ENCODE data around the gene TMCC2.
"Not testable (repeated sequence)": the region's sequence is repeated elsewhere in the genome, so short reads cannot be mapped to it uniquely, and the experiment has no call there.

Gene TMCC2

GRCh38 chr1:205275916-205276688 is 48.4 kb downstream of the TMCC2 start:
- peaks cover 32 to 39% of the 10 kb centered on the region in 2 donors for H3K4me1 Mint-ChIP-seq (ENCODE audit: low read depth in 2 of 2)

GRCh38 chr1:205276689-205277065 is 48.9 kb downstream of the TMCC2 start:
- Mint-ChIP-seq H3K4me3 (no peak overlapping the region), H3K27me3 (no peaks in the 10 kb centered on the region), H3K27ac (no peak overlapping the region), H3K36me3 (ENCODE audit: insufficient read depth) (peaks cover 7% of the 10 kb centered on the region), H3K9me3 (no peaks in the 10 kb centered on the region), H3K4me1 (ENCODE audit: low read depth in 2 of 2) (peaks cover 32 to 39% of the 10 kb centered on the region in 2 donors)
- ATAC-seq (replicated peaks) (no peak), DNase-seq (no peak)

More at GRCh38 chr1:205275916-205276688, 48.4 kb downstream of the TMCC2 start:
- H3K27me3 Mint-ChIP-seq, result no peaks in the 10 kb centered on the region
- H3K36me3 Mint-ChIP-seq (ENCODE audit: insufficient read depth), result peaks cover 5% of the 10 kb centered on the region
- H3K27ac Mint-ChIP-seq, result no peak overlapping the region
- H3K4me3 Mint-ChIP-seq, result no peak overlapping the region
- DNase-seq (no peak), ATAC-seq (replicated peaks) (no peak)
- no peaks in the 10 kb centered on the region for H3K9me3 Mint-ChIP-seq

- peak overlapping the region in 1 of 2 donors; percentile 52 for H3K27ac Mint-ChIP-seq
- no peak for ATAC-seq (replicated peaks)
- peaks cover 11% of the 10 kb centered on the region for H3K36me3 Mint-ChIP-seq (ENCODE audit: insufficient read depth)
- H3K4me3 Mint-ChIP-seq, result peak overlapping the region in 1 of 2 donors; percentile 19
- H3K4me1 Mint-ChIP-seq (ENCODE audit: low read depth in 2 of 2), result peaks cover 49 to 50% of the 10 kb centered on the region in 2 donors
- DNase-seq, result no peak
- no peaks in the 10 kb centered on the region for H3K9me3 Mint-ChIP-seq
- H3K27me3 Mint-ChIP-seq, result no peaks in the 10 kb centered on the region
These were observed 52.2 kb downstream of the TMCC2 start for GRCh38 chr1:205279986-205280385.

GRCh38 chr1:205280666-205281395 is 53.1 kb downstream of the TMCC2 start:
- H3K27ac Mint-ChIP-seq, result peak overlapping the region in 1 of 2 donors; percentile 52
- not testable (repeated sequence) for ATAC-seq (replicated peaks); H3K4me3 Mint-ChIP-seq; H3K27me3 Mint-ChIP-seq; H3K9me3 Mint-ChIP-seq; DNase-seq
- peaks cover 50 to 52% of the 10 kb centered on the region in 2 donors for H3K4me1 Mint-ChIP-seq (ENCODE audit: low read depth in 2 of 2)
- peaks cover 19% of the 10 kb centered on the region for H3K36me3 Mint-ChIP-seq (ENCODE audit: insufficient read depth)

GRCh38 chr1:205283270-205284147 is 55.8 kb downstream of the TMCC2 start:
- Mint-ChIP-seq H3K9me3 (no peaks in the 10 kb centered on the region), H3K36me3 (ENCODE audit: insufficient read depth) (peaks cover 38% of the 10 kb centered on the region), H3K4me1 (ENCODE audit: low read depth in 2 of 2) (peaks cover 72 to 73% of the 10 kb centered on the region in 2 donors), H3K4me3 (peak overlapping the region; percentile 48 to 63), H3K27me3 (no peaks in the 10 kb centered on the region), H3K27ac (peak overlapping the region; percentile 98 to 99)
- ATAC-seq (replicated peaks), result no peak
- DNase-seq, result no peak

DNA sequence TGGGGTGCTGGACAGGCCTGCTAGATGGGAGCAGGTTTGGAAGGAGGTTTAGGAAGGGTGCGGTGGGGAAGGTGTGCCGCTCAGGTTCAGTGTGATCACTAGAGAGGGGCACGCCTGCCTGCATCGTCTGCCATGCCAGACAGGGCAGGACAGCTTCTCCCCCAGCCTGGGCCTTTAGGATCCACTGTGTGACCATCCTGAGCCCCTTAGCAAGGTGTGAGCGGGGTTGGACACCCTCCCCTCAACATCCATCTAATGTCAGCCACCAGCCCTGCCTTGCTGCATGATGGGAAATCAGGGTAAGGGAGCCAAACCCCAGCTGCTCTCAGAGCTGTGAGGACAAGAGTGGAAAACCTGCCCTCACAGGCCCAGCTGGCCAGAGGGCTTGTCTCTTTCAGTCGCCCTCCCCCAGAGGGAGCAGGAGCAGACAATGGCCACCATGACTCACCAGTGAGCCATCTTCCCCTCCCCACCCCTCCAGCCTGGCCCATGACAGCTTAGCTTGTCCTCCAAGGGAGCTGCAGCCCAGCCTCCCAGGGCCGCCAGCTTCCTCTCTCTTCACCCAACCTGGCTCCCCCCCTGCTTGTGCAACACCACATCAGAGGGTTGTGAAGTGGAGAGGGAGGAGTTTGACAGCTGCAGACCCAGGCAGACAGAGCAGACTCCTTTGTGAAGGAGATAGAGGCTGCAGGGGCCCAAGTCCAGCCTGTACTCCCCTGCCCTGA is 56.8 kb downstream of the TMCC2 start:
- H3K4me1 Mint-ChIP-seq (ENCODE audit: low read depth in 2 of 2), result peaks cover 63 to 74% of the 10 kb centered on the region in 2 donors
- H3K36me3 Mint-ChIP-seq (ENCODE audit: insufficient read depth), result peaks cover 45% of the 10 kb centered on the region
- H3K4me3 Mint-ChIP-seq, result peak overlapping the region; percentile 85 to 92
- DNase-seq (peak; percentile 86 to 89 (median 89)), ATAC-seq (replicated peaks) (peak; percentile 66)
- H3K9me3 Mint-ChIP-seq, result no peaks in the 10 kb centered on the region
- H3K27me3 Mint-ChIP-seq, result no peaks in the 10 kb centered on the region
- peak overlapping the region; percentile 98 to 99 for H3K27ac Mint-ChIP-seq

DNA sequence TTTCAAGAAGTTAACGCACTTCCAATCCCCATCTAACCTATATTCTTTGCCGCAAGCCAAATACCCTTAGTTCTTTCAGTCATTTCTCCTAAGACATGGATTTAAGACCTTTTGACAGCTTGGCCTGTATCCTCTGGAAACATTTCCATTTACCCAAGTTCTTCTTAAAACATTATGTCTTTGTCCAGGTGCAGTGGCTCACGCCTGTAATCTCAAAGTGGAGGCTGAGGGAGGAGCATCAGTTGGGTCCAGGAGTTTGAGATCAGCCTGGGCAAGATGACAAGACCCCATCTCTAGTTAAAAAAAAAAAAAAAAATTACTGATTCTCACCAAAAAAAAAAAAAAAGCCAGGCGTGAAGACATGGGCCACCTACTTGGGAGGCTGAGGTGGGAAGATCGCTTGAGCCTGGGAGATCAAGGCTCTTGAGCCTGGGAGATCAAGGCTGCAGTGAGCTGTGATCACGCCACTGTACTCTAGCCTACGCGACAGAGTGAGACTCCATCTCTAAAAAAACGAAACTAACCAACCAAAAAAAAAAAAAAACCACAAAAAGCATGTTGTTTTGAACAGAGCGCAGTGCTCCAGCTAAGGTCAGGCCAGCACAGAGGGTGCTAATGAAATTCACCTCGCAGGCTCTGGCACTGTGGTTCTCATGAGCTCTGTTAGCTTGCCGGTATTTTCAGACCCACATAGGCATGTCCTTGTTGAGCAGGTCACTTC is 57.8 kb downstream of the TMCC2 start:
- H3K36me3 Mint-ChIP-seq (ENCODE audit: insufficient read depth), result peaks cover 48% of the 10 kb centered on the region
- DNase-seq (peak; percentile 56 to 63 (median 57)), ATAC-seq (replicated peaks) (peak; percentile 40)
- no peaks in the 10 kb centered on the region for H3K27me3 Mint-ChIP-seq
- H3K27ac Mint-ChIP-seq, result peak overlapping the region; percentile 98 to 99
- H3K4me3 Mint-ChIP-seq, result peak overlapping the region; percentile 85 to 92
- H3K4me1 Mint-ChIP-seq (ENCODE audit: low read depth in 2 of 2), result peaks cover 64 to 70% of the 10 kb centered on the region in 2 donors
- no peaks in the 10 kb centered on the region for H3K9me3 Mint-ChIP-seq

- H3K4me3 Mint-ChIP-seq, result peak overlapping the region; percentile 85 to 92
- DNase-seq (peak; percentile 67 to 75 (median 72)), ATAC-seq (replicated peaks) (peak; percentile 25)
- H3K27me3 Mint-ChIP-seq, result no peaks in the 10 kb centered on the region
- peaks cover 49% of the 10 kb centered on the region for H3K36me3 Mint-ChIP-seq (ENCODE audit: insufficient read depth)
- H3K9me3 Mint-ChIP-seq, result no peaks in the 10 kb centered on the region
- peak overlapping the region; percentile 98 to 99 for H3K27ac Mint-ChIP-seq
- peaks cover 65 to 70% of the 10 kb centered on the region in 2 donors for H3K4me1 Mint-ChIP-seq (ENCODE audit: low read depth in 2 of 2)
These were observed 58.7 kb downstream of the TMCC2 start for GRCh38 chr1:205286335-205286950.

GRCh38 chr1:205287076-205287475 is 59.3 kb downstream of the TMCC2 start:
- Mint-ChIP-seq H3K4me1 (ENCODE audit: low read depth in 2 of 2) (peaks cover 70 to 74% of the 10 kb centered on the region in 2 donors), H3K36me3 (ENCODE audit: insufficient read depth) (peaks cover 46% of the 10 kb centered on the region), H3K27ac (peak overlapping the region; percentile 98 to 99), H3K27me3 (no peaks in the 10 kb centered on the region), H3K4me3 (peak overlapping the region; percentile 85 to 92), H3K9me3 (no peaks in the 10 kb centered on the region)
- ATAC-seq (replicated peaks) (no peak), DNase-seq (no peak)

DNA sequence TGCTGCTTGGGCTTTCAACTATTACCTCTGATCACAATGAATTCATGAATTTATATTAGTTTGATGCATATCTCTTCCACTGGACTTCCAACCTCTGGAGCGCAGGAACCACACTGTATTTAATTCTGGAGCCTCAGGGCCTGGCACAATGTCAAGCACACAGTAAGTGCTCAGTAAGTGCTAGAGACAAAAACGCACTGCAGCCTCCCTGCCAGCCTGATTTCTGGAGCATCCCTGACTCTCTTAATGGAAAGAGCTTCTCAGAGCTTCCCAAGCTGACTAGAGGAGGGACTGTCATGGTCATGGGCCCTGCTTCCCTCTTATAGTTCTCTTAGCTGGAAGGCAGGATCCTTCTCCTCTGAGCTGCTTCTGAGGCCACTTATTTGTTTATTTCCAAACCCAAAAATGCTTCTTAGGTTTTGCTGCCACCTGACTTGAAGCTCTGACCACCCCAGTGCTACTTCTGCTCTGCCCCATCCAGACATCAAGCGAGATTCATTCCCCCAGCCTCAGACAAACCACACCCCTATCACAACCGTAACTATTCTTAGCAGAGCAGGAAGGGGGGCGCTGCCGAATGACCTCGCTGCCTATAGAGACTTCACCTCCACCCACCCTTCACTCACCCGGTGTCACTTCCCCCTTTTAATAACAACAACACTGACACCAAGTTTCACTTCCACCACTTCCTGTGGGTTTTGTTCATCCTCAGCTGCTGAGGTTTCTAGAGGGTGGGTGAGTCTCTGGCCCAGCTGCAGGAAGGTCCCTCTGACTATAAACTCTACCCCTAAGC is 60.2 kb downstream of the TMCC2 start:
- Mint-ChIP-seq H3K36me3 (ENCODE audit: insufficient read depth) (peaks cover 46% of the 10 kb centered on the region), H3K27me3 (no peaks in the 10 kb centered on the region), H3K4me1 (ENCODE audit: low read depth in 2 of 2) (peaks cover 69 to 71% of the 10 kb centered on the region in 2 donors), H3K27ac (peak overlapping the region; percentile 98 to 99), H3K9me3 (no peaks in the 10 kb centered on the region), H3K4me3 (peak overlapping the region; percentile 85 to 92)
- ATAC-seq (replicated peaks) (peak; percentile 70), DNase-seq (peak; percentile 82 to 87 (median 83))

GRCh38 chr1:205291596-205291995 is 63.9 kb downstream of the TMCC2 start:
- Mint-ChIP-seq H3K27ac (peak overlapping the region; percentile 22 to 38), H3K4me3 (no peak overlapping the region), H3K27me3 (no peaks in the 10 kb centered on the region), H3K4me1 (ENCODE audit: low read depth in 2 of 2) (peaks cover 55 to 70% of the 10 kb centered on the region in 2 donors), H3K36me3 (ENCODE audit: insufficient read depth) (peaks cover 22% of the 10 kb centered on the region), H3K9me3 (no peaks in the 10 kb centered on the region)
- ATAC-seq (replicated peaks) (no peak), DNase-seq (no peak)

Data from effector memory CD8-positive, alpha-beta T cell (primary cell).